Neural cell (in vitro differentiated cells): ENCODE data around the gene MMP15. TPM values are rescaled to one million over a fixed set of nuclear protein-coding genes. Genes with fewer than 3 reads are reported as not detected.

Source experiments
- H2AFZ ChIP-seq: fragments of 200-600, 300-800 bp; sonication (generic), shearing (Covaris generic); 2 replicates; pipeline ENCODE4 v1.6.0; 2014; ENCODE audit warnings: low read depth, mild to moderate bottlenecking, antibody characterized with exemption, low read length, moderate library complexity
- H3F3A ChIP-seq: fragments of 200-600 bp; shearing (Covaris generic); 2 replicates; pipeline ENCODE4 v1.6.1; 2016; ENCODE audit warnings: mild to moderate bottlenecking, moderate library complexity, mixed read lengths, antibody characterized with exemption, low read length; ENCODE audit not compliant: insufficient read depth, poor library complexity, severe bottlenecking
- H3K27ac ChIP-seq: fragments of 200-600, 300-800 bp; sonication (generic), shearing (Covaris generic); 2 replicates; pipeline ENCODE4 v1.5.1; 2014; ENCODE audit warnings: mild to moderate bottlenecking, low read length, moderate library complexity
- H3K27me3 ChIP-seq: fragments of 300-800, 200-600 bp; sonication (generic), shearing (Covaris generic); 2 replicates; pipeline ENCODE4 v1.6.0; 2014; ENCODE audit warnings: mild to moderate bottlenecking, low read depth, low read length, moderate library complexity; ENCODE audit not compliant: insufficient read depth
- H3K36me3 ChIP-seq: fragments of 300-800, 200-600 bp; sonication (generic), shearing (Covaris generic); 2 replicates; pipeline ENCODE4 v1.5.1; 2014; ENCODE audit warnings: mild to moderate bottlenecking, antibody characterized with exemption, low read length, moderate library complexity; ENCODE audit not compliant: insufficient read depth
- H3K4me2 ChIP-seq: fragments of 300-800, 200-600 bp; sonication (generic), shearing (Covaris generic); 2 replicates; pipeline ENCODE4 v1.6.0; 2014; ENCODE audit warnings: mild to moderate bottlenecking, low read length
- H3K4me3 ChIP-seq: fragments of 300-800, 200-600 bp; sonication (generic), shearing (Covaris generic); 2 replicates; pipeline ENCODE4 v1.5.1; 2014; ENCODE audit warnings: mild to moderate bottlenecking, low read length, moderate library complexity
- H3K79me2 ChIP-seq: fragments of 200-600 bp; shearing (Covaris generic); replicated peaks from 2 replicates; pipeline ENCODE4 v1.6.0; 2014; ENCODE audit warnings: mild to moderate bottlenecking, low read length, moderate library complexity; ENCODE audit not compliant: insufficient read depth
- H3K9ac ChIP-seq: fragments of 300-800, 200-600 bp; sonication (generic), shearing (Covaris generic); 2 replicates; pipeline ENCODE4 v1.6.1; 2016; ENCODE audit warnings: mild to moderate bottlenecking, low read length, mixed read lengths
- H3K9me2 ChIP-seq: fragments of 200-600 bp; shearing (Covaris generic); 2 replicates; pipeline ENCODE4 v1.6.1; 2016; ENCODE audit warnings: mild to moderate bottlenecking, low read length, mixed read lengths; ENCODE audit not compliant: insufficient read depth
- H3K9me3 ChIP-seq: fragments of 200-600, 300-800 bp; sonication (generic), shearing (Covaris generic); 2 replicates; pipeline ENCODE4 v1.6.1; 2016; ENCODE audit warnings: mild to moderate bottlenecking, mixed run types, low read length, moderate library complexity, mixed read lengths
- H4K20me1 ChIP-seq: fragments of 200-600 bp; shearing (Covaris generic); 2 replicates; pipeline ENCODE4 v1.6.1; 2016; ENCODE audit warnings: mild to moderate bottlenecking, mixed run types; ENCODE audit not compliant: insufficient read depth
- EP300 ChIP-seq: fragments of 450-650 bp; conservative IDR thresholded peaks from 2 replicates; pipeline ENCODE4 v1.6.1; 2014; ENCODE audit warnings: antibody characterized with exemption, mild to moderate bottlenecking, moderate library complexity; ENCODE audit not compliant: poor library complexity, severe bottlenecking
- EZH2 ChIP-seq: fragments of 200-600, 300-800 bp; shearing (Covaris generic), sonication (generic); IDR thresholded peaks from 2 replicates; pipeline ENCODE4 v1.6.1; 2014; ENCODE audit warnings: antibody characterized with exemption, low read length, borderline replicate concordance, mild to moderate bottlenecking; ENCODE audit not compliant: insufficient read depth, poor library complexity, severe bottlenecking
- MXI1 ChIP-seq: fragments of 450-650 bp; conservative IDR thresholded peaks from 2 replicates; pipeline ENCODE4 v1.6.1; 2014; ENCODE audit warnings: antibody characterized with exemption, mild to moderate bottlenecking; ENCODE audit not compliant: poor library complexity, severe bottlenecking
- POLR2AphosphoS5 ChIP-seq: IDR thresholded peaks from 2 replicates; pipeline ENCODE4 v1.6.1; 2012
- RAD21 ChIP-seq: fragments of 450-650 bp; conservative IDR thresholded peaks from 2 replicates; pipeline ENCODE4 v1.6.1; 2014; ENCODE audit warnings: antibody characterized with exemption, mild to moderate bottlenecking, moderate library complexity
- SMC3 ChIP-seq: fragments of 450-650 bp; conservative IDR thresholded peaks from 2 replicates; pipeline ENCODE4 v1.6.1; 2014; ENCODE audit warnings: antibody characterized with exemption, mild to moderate bottlenecking, moderate library complexity; ENCODE audit not compliant: poor library complexity
- TAF1 ChIP-seq: IDR thresholded peaks from 2 replicates; pipeline ENCODE4 v1.6.1; 2012; ENCODE audit warnings: low read depth
- polyA plus RNA-seq: library from polyadenylated mRNA; depleted of rRNA; stranded (reverse); fragments of >200 nt; gene quantifications from 2 replicates; pipeline ENCODE4 v1.2.3, GENCODE V29; 2014
- TF ChIP-seq, protein P1 (sequence below): IDR thresholded peaks from 2 replicates; pipeline ENCODE4 v1.6.1; 2012; ENCODE audit warnings: borderline replicate concordance
- TF ChIP-seq, protein P2 (sequence below): fragments of 450-650 bp; IDR thresholded peaks from 2 replicates; pipeline ENCODE4 v1.5.1; 2014; ENCODE audit warnings: antibody characterized with exemption, mild to moderate bottlenecking, moderate library complexity; ENCODE audit not compliant: poor library complexity, severe bottlenecking

MMP15 gene
- polyA plus RNA-seq, 1 donor from 2014 or later, result 18.5 TPM

DNA sequence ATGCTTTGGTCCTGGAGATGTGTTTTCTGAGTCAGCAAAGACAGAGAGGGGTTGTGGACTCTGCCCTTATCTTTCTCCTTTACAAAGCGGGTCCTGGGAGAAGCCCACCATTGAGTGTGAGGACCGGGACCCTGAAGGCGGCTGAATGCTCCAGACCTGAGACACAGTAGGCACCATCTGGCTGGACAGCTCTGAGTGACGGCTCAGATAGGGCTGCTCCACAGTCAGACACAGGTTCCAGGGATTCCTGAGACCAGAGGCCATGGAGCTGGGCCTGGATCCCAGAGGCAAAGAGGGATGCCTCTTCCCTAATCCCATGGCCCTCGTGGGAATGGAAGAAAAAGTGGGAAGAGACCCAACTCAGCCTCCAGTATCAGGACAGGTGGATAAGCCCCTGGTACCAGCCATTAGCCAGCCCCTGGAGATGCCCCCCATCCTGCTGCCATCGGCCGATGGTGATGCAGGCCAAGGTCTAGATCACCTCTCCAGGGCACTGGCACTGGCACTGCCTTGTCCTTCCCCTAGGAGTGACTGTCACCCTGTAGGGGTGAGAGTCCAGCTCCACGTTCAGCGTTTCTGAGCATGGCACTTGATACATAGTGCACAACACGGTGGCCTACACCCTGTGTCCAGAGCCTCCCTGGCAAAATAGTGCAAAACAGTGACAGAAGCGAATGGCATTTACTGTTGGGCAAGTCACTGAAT lies 4.7 kb downstream of the MMP15 start:
- Histone ChIP-seq H3K27me3 (no peaks in the 10 kb centered on the region), H3K79me2 (peaks cover 5% of the 10 kb centered on the region), H2AFZ (no peak overlapping the region), H3K27ac (no peak overlapping the region), H3K9ac (no peak overlapping the region), H4K20me1 (peaks cover 7% of the 10 kb centered on the region), H3K36me3 (no peaks in the 10 kb centered on the region), H3K9me2 (no peaks in the 10 kb centered on the region), H3K4me3 (no peak overlapping the region), H3K9me3 (no peaks in the 10 kb centered on the region), H3K4me2 (no peak overlapping the region), H3F3A (no peaks in the 10 kb centered on the region)
- TF ChIP-seq, protein P1, sequence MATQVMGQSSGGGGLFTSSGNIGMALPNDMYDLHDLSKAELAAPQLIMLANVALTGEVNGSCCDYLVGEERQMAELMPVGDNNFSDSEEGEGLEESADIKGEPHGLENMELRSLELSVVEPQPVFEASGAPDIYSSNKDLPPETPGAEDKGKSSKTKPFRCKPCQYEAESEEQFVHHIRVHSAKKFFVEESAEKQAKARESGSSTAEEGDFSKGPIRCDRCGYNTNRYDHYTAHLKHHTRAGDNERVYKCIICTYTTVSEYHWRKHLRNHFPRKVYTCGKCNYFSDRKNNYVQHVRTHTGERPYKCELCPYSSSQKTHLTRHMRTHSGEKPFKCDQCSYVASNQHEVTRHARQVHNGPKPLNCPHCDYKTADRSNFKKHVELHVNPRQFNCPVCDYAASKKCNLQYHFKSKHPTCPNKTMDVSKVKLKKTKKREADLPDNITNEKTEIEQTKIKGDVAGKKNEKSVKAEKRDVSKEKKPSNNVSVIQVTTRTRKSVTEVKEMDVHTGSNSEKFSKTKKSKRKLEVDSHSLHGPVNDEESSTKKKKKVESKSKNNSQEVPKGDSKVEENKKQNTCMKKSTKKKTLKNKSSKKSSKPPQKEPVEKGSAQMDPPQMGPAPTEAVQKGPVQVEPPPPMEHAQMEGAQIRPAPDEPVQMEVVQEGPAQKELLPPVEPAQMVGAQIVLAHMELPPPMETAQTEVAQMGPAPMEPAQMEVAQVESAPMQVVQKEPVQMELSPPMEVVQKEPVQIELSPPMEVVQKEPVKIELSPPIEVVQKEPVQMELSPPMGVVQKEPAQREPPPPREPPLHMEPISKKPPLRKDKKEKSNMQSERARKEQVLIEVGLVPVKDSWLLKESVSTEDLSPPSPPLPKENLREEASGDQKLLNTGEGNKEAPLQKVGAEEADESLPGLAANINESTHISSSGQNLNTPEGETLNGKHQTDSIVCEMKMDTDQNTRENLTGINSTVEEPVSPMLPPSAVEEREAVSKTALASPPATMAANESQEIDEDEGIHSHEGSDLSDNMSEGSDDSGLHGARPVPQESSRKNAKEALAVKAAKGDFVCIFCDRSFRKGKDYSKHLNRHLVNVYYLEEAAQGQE, result no peak

DNA sequence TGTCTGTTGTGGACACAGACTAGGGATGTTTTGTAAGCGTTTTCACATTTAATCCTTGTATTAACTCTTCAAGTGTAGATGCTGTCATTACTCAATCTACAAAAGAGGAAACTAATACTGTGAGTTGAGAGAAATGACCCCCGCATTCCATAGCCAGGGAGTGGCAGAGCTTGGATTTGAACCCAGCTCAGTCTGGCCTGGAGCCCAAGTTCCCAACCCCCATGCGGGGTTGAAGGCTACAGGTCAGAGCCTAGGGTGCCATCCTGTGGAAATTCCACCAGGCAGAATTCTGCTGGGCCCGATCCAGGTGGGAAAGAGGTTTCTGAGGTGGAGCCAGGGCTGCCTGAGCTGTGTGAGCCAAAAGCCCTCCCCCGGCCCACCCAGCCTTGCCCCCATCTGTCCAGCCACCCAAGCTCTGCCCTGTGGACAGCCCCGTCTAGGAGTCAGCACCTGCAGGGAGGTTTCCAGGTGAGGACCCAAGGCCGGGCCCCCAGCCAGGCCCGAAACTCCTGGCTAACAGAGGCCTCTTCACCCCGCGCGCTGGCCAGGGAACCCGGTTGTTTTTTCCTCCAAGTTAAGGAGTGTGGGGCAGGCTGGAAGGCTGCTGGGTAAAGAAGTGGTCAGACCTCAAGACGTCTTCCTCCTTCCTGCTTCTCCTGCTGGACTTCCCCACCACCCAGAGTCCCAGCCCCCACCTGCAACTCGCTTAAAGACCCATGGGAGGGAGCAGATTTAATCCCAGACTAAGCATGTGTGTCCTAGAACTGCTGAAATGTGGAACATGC lies 5.7 kb downstream of the MMP15 start:
- no peaks in the 10 kb centered on the region for H3K9me3 ChIP-seq
- no peaks in the 10 kb centered on the region for H3K36me3 ChIP-seq
- H3K4me3 ChIP-seq, result no peak overlapping the region
- peaks cover 7% of the 10 kb centered on the region for H4K20me1 ChIP-seq
- H2AFZ ChIP-seq, result no peak overlapping the region
- H3K79me2 ChIP-seq, result peaks cover 5% of the 10 kb centered on the region
- H3F3A ChIP-seq, result no peaks in the 10 kb centered on the region
- no peak overlapping the region for H3K4me2 ChIP-seq
- H3K9me2 ChIP-seq, result no peaks in the 10 kb centered on the region
- no peak for TF ChIP-seq SMC3
- no peak for TF ChIP-seq TAF1
- no peak for TF ChIP-seq RAD21
- TF ChIP-seq MXI1, result no peak
- no peak for TF ChIP-seq POLR2AphosphoS5
- TF ChIP-seq, protein P1, result no peak
- TF ChIP-seq, protein P2, sequence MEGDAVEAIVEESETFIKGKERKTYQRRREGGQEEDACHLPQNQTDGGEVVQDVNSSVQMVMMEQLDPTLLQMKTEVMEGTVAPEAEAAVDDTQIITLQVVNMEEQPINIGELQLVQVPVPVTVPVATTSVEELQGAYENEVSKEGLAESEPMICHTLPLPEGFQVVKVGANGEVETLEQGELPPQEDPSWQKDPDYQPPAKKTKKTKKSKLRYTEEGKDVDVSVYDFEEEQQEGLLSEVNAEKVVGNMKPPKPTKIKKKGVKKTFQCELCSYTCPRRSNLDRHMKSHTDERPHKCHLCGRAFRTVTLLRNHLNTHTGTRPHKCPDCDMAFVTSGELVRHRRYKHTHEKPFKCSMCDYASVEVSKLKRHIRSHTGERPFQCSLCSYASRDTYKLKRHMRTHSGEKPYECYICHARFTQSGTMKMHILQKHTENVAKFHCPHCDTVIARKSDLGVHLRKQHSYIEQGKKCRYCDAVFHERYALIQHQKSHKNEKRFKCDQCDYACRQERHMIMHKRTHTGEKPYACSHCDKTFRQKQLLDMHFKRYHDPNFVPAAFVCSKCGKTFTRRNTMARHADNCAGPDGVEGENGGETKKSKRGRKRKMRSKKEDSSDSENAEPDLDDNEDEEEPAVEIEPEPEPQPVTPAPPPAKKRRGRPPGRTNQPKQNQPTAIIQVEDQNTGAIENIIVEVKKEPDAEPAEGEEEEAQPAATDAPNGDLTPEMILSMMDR, result no peak
- no peak for TF ChIP-seq EP300
- no peak for TF ChIP-seq EZH2
- H3K27ac ChIP-seq, result no peak overlapping the region
- H3K27me3 ChIP-seq, result no peaks in the 10 kb centered on the region
- no peak overlapping the region for H3K9ac ChIP-seq
